CD14-positive monocyte (primary cell): ENCODE measurements around the gene IL1A. TPM values are rescaled to one million over a fixed set of nuclear protein-coding genes. Genes with fewer than 3 reads are reported as not detected.

Experiments used
- DNase-seq, 3 donors: peaks; one replicate each; pipeline ENCODE4 v3.0.0-alpha.2; 2011 to 2022
- H2AFZ ChIP-seq: 2 replicates; pipeline ENCODE4 v1.6.0; 2012; ENCODE audit warnings: mild to moderate bottlenecking, low read depth, low read length, inconsistent platforms; ENCODE audit not compliant: insufficient read depth, poor library complexity, severe bottlenecking
- H3K27ac ChIP-seq, 2 donors: 1 replicate in 1 of 2; 2 replicates in 1 of 2; pipeline ENCODE4 v1.5.1; 2012 to 2013; ENCODE audit warnings: low read length in 2 of 2, control low read depth in 1 of 2, inconsistent platforms in 1 of 2, low read depth in 1 of 2, mild to moderate bottlenecking in 1 of 2
- H3K27me3 ChIP-seq, 2 donors: one replicate each; pipeline versions ENCODE4 v1.6.0 to v1.6.1; 2011 to 2013; ENCODE audit warnings: low read length in 2 of 2; ENCODE audit not compliant: control insufficient read depth in 2 of 2, insufficient read depth in 2 of 2
- H3K36me3 ChIP-seq, 2 donors: replicated peaks in 1 of 2; 1 replicate in 1 of 2; 2 replicates in 1 of 2; pipeline versions ENCODE4 v1.5.1 to v1.6.1; 2012 to 2013; ENCODE audit warnings: low read length in 2 of 2, control low read depth in 1 of 2, inconsistent platforms in 1 of 2, mild to moderate bottlenecking in 1 of 2; ENCODE audit not compliant: insufficient read depth in 2 of 2, control insufficient read depth in 1 of 2
- H3K4me1 ChIP-seq, 2 donors: 1 replicate in 1 of 2; 2 replicates in 1 of 2; pipeline versions ENCODE4 v1.5.1 to v1.6.1; 2012 to 2013; ENCODE audit warnings: low read length in 2 of 2, control low read depth in 1 of 2, inconsistent platforms in 1 of 2, mild to moderate bottlenecking in 1 of 2, moderate library complexity in 1 of 2; ENCODE audit not compliant: insufficient read depth in 2 of 2, control insufficient read depth in 1 of 2
- H3K4me2 ChIP-seq: replicated peaks from 2 replicates; pipeline ENCODE3; 2012; ENCODE audit warnings: low read length, moderate library complexity, mild to moderate bottlenecking; ENCODE audit not compliant: poor library complexity, severe bottlenecking; ENCODE audit errors: extremely low read depth
- H3K4me3 ChIP-seq, 3 experiments: fragments of 200-600 bp in 1 of 3; sonication (generic) in 1 of 3; replicated peaks in 1 of 3; 1 replicate in 2 of 3; 2 replicates in 1 of 3; pipeline ENCODE4 v1.5.1; 2011 to 2013; ENCODE audit warnings: low read length in 3 of 3, mild to moderate bottlenecking in 3 of 3, control low read depth in 2 of 3, low read depth in 2 of 3, inconsistent platforms in 1 of 3, moderate library complexity in 1 of 3
- H3K79me2 ChIP-seq: 2 replicates; pipeline ENCODE4 v1.6.0; 2012; ENCODE audit warnings: mild to moderate bottlenecking, control low read depth, inconsistent platforms, low read length, moderate library complexity; ENCODE audit not compliant: insufficient read depth
- H3K9ac ChIP-seq: 2 replicates; pipeline ENCODE4 v1.6.0; 2017; ENCODE audit warnings: low read length, mild to moderate bottlenecking; ENCODE audit not compliant: insufficient read depth, poor library complexity, severe bottlenecking
- H3K9me3 ChIP-seq, 2 donors: replicated peaks in 1 of 2; 1 replicate in 1 of 2; 2 replicates in 1 of 2; pipeline versions ENCODE4 v1.5.1 to v1.6.1; 2012 to 2013; ENCODE audit warnings: low read length in 2 of 2, control low read depth in 1 of 2; ENCODE audit not compliant: control insufficient read depth in 1 of 2, insufficient read depth in 1 of 2
- H4K20me1 ChIP-seq: 2 replicates; pipeline ENCODE4 v1.6.0; 2012; ENCODE audit warnings: mild to moderate bottlenecking, low read length, control low read depth, moderate library complexity; ENCODE audit not compliant: insufficient read depth
- H3K27ac Mint-ChIP-seq, 7 donors: one replicate each; pipeline ENCODE4 v1.8.0; 2020; ENCODE audit warnings: mild to moderate bottlenecking in 7 of 7, mixed read lengths in 7 of 7, moderate library complexity in 6 of 7, inconsistent platforms in 2 of 7
- H3K27me3 Mint-ChIP-seq, 3 donors: one replicate each; pipeline ENCODE4 v1.8.0; 2021 to 2022; ENCODE audit warnings: low read depth in 3 of 3, mild to moderate bottlenecking in 3 of 3, mixed read lengths in 3 of 3, moderate library complexity in 3 of 3, inconsistent platforms in 1 of 3
- H3K36me3 Mint-ChIP-seq, 2 donors: one replicate each; pipeline ENCODE4 v1.8.0; 2020; ENCODE audit warnings: mixed read lengths in 2 of 2, inconsistent platforms in 1 of 2, mild to moderate bottlenecking in 1 of 2
- H3K4me1 Mint-ChIP-seq: one replicate; pipeline ENCODE4 v1.8.0; 2020; ENCODE audit warnings: mild to moderate bottlenecking, mixed read lengths
- H3K4me3 Mint-ChIP-seq, 2 donors: one replicate each; pipeline ENCODE4 v1.8.0; 2020; ENCODE audit warnings: mild to moderate bottlenecking in 2 of 2, mixed read lengths in 2 of 2, moderate library complexity in 1 of 2
- H3K9me3 Mint-ChIP-seq, 7 donors: one replicate each; pipeline ENCODE4 v1.8.0; 2020 to 2022; ENCODE audit warnings: mixed read lengths in 7 of 7, mild to moderate bottlenecking in 6 of 7, moderate library complexity in 6 of 7, inconsistent platforms in 2 of 7
- WGBS: methylation state at CpG from one replicate; pipeline ENCODE4 v1.1.5; 2013; ENCODE audit warnings: missing lambda C conversion rate; ENCODE audit not compliant: insufficient coverage; 5-methylcytosine and 5-hydroxymethylcytosine counted together
- intact Hi-C, 2 donors: fragments of 100-400 bp; cut with micrococcal nuclease; formaldehyde crosslinking; loops; one replicate each; pipeline versions ENCODE4 v1.15.0 to v1.15.1; 2023
- polyA plus RNA-seq, 3 donors: library from polyadenylated mRNA; depleted of rRNA in 1 of 3; unstranded in 2 of 3; stranded (reverse) in 1 of 3; fragments of 300-500 nt in 2 of 3; fragments of >200 nt in 1 of 3; fragmentation: Illumina TruSeq in 2 of 3; gene quantifications; 1 replicate in 2 of 3; 2 replicates in 1 of 3; pipeline ENCODE4 v1.2.3, GENCODE V29; 2012 to 2021
- TF ChIP-seq, protein P1 (sequence below): fragments of 200-600 bp; IDR thresholded peaks from one replicate; pipeline ENCODE4 v1.8.0; 2022; ENCODE audit warnings: antibody characterized with exemption, mild to moderate bottlenecking

Gene IL1A
- polyA plus RNA-seq, 3 donors = 0.26 to 0.83 TPM; not detected in 1

DNA sequence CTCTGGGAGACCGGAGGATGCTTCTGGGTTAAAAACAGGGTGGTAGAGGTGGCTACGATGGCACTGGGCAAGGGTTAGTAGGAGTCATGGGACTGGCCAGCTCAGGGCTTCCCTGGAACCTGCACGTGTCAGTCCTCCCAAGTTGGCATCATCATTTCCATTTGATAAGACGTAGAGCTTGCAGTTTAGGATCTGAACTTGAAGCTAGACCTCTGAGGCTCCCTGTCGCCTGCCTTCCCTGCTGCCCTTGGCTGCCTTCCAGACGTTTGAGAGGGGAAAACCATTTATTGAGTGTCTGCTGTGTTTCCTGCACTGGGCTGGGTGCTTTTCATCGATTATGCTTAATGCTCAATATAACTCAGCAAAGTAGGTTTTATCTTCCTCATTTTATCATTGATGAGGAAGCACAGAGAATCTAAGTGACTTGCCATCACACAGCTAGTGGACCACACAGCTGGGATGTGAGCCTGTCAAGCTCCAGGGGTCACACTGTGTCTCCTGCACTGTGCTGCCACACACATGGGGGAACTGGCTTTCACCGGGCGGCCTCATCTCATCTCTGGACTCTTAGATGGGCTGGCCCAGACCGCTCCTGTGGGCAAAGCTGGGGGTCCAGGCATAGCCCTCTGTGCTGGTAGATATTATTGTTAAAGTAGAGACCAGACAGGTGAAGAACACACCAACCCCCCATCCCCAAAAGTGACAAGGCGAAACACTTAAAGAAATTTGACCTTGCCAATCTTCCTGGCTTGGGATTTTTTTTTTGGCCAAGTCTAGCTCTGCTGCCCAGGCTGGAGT, 55.7 kb downstream of the IL1A start:
- H3K27ac ChIP-seq = peak overlapping the region in 1 of 2 donors; percentile 24
- H3K9me3 Mint-ChIP-seq = peaks cover 0 to 2% (median 0%) of the 10 kb centered on the region in 7 donors
- no peaks in the 10 kb centered on the region for H3K79me2 ChIP-seq
- no peaks in the 10 kb centered on the region for H3K36me3 ChIP-seq
- peak overlapping the region in 1 of 2 donors; percentile 21 for H3K4me3 Mint-ChIP-seq
- no peak overlapping the region for H3K4me2 ChIP-seq
- H3K4me1 ChIP-seq = peaks cover 56 to 63% of the 10 kb centered on the region in 2 donors
- no peak overlapping the region for H3K9ac ChIP-seq
- H3K27me3 Mint-ChIP-seq = peaks cover 0 to 2% (median 0%) of the 10 kb centered on the region in 3 donors
- H3K27me3 ChIP-seq = no peaks in the 10 kb centered on the region
- TF ChIP-seq, protein P1, sequence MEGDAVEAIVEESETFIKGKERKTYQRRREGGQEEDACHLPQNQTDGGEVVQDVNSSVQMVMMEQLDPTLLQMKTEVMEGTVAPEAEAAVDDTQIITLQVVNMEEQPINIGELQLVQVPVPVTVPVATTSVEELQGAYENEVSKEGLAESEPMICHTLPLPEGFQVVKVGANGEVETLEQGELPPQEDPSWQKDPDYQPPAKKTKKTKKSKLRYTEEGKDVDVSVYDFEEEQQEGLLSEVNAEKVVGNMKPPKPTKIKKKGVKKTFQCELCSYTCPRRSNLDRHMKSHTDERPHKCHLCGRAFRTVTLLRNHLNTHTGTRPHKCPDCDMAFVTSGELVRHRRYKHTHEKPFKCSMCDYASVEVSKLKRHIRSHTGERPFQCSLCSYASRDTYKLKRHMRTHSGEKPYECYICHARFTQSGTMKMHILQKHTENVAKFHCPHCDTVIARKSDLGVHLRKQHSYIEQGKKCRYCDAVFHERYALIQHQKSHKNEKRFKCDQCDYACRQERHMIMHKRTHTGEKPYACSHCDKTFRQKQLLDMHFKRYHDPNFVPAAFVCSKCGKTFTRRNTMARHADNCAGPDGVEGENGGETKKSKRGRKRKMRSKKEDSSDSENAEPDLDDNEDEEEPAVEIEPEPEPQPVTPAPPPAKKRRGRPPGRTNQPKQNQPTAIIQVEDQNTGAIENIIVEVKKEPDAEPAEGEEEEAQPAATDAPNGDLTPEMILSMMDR = no peak
- no peak overlapping the region for H2AFZ ChIP-seq
- intact Hi-C loops = loop anchor here in 1 of 2 donors (5.0 to 10.0 kb wide), 2 partner anchors 36 to 54 kb away; no protein-coding TSS in a partner anchor
- peak in 1 of 3 donors; percentile 17 for DNase-seq
- H3K4me3 ChIP-seq = no peak overlapping the region
- 68% methylated on average over 5 of the region's 11 CpGs for WGBS
- peak overlapping the region; percentile 21 to 79 (median 62) for H3K27ac Mint-ChIP-seq
- peaks cover 53% of the 10 kb centered on the region for H3K4me1 Mint-ChIP-seq
- H4K20me1 ChIP-seq = no peaks in the 10 kb centered on the region
- peaks cover 0 to 2% of the 10 kb centered on the region in 2 donors for H3K36me3 Mint-ChIP-seq
- no peaks in the 10 kb centered on the region for H3K9me3 ChIP-seq

DNA sequence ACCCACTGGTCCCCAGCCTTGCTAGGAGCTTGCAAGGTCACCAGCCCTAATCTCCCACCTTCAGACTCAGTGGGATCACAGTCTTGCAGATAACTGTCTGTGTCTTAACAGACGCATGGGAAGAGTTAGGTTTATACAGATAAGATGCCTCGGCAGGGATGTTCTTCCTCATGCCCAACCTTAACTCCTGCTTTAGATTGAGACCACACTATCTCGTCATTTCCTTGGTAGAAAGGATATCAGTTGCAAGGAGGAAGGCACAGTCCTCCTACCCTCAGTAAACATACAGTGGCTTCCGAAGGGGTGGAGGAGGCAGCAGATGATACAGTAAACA, 56.3 kb downstream of the IL1A start:
- no peaks in the 10 kb centered on the region for H3K9me3 ChIP-seq
- no peak for DNase-seq
- Mint-ChIP-seq H3K9me3 (peaks cover 0 to 2% (median 0%) of the 10 kb centered on the region in 7 donors), H3K4me3 (no peak overlapping the region), H3K36me3 (peaks cover 0 to 2% of the 10 kb centered on the region in 2 donors), H3K27me3 (peaks cover 0 to 2% (median 0%) of the 10 kb centered on the region in 3 donors), H3K27ac (peak overlapping the region in 2 of 7 donors; percentile 23 to 79), H3K4me1 (peaks cover 57% of the 10 kb centered on the region)
- H2AFZ ChIP-seq = no peak overlapping the region
- H3K4me2 ChIP-seq = no peak overlapping the region
- no CpG with 5 or more reads among the region's 4 CpGs for WGBS
- H3K27ac ChIP-seq = no peak overlapping the region
- intact Hi-C loops = loop anchor here in 1 of 2 donors (5.0 to 10.0 kb wide), 2 partner anchors 36 to 53 kb away; no protein-coding TSS in a partner anchor
- no peaks in the 10 kb centered on the region for H4K20me1 ChIP-seq
- H3K36me3 ChIP-seq = no peaks in the 10 kb centered on the region
- H3K9ac ChIP-seq = no peak overlapping the region
- TF ChIP-seq, protein P1 = no peak
- H3K79me2 ChIP-seq = no peaks in the 10 kb centered on the region
- H3K4me3 ChIP-seq = no peak overlapping the region
- no peaks in the 10 kb centered on the region for H3K27me3 ChIP-seq
- peaks cover 58 to 67% of the 10 kb centered on the region in 2 donors for H3K4me1 ChIP-seq
